22Rv1 (cell line): ENCODE results near the gene ZP4.

Source experiments
- ZFX ChIP-seq: fragments of 450-650 bp; IDR thresholded peaks from 2 replicates; pipeline ENCODE4 v1.6.1; 2017; ENCODE audit warnings: antibody characterized with exemption, borderline replicate concordance
- TF ChIP-seq, protein P1 (sequence below): fragments of 450-650 bp; IDR thresholded peaks from 2 replicates; pipeline ENCODE4 v1.5.1; 2017; ENCODE audit warnings: mild to moderate bottlenecking

DNA sequence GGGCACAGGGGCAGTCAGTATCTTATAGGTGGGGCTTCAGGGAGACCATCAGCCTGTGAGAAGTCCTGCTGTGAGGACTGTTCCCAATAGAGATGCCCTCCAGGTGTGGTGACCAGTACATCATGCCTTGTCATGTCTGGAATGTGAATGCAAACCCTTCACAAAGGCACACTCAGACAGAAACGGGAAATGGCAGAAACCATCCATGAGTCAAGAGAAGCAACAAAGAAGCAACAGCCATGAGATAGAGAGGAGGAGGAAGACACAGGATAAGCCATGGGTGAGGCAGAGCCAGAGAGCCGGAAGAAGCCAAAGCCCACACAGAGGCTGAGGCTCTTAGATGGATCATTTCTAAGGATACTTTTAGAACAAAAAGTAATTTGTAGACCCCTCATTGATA lies 20.1 kb upstream of the ZP4 start:
- TF ChIP-seq, protein P1, sequence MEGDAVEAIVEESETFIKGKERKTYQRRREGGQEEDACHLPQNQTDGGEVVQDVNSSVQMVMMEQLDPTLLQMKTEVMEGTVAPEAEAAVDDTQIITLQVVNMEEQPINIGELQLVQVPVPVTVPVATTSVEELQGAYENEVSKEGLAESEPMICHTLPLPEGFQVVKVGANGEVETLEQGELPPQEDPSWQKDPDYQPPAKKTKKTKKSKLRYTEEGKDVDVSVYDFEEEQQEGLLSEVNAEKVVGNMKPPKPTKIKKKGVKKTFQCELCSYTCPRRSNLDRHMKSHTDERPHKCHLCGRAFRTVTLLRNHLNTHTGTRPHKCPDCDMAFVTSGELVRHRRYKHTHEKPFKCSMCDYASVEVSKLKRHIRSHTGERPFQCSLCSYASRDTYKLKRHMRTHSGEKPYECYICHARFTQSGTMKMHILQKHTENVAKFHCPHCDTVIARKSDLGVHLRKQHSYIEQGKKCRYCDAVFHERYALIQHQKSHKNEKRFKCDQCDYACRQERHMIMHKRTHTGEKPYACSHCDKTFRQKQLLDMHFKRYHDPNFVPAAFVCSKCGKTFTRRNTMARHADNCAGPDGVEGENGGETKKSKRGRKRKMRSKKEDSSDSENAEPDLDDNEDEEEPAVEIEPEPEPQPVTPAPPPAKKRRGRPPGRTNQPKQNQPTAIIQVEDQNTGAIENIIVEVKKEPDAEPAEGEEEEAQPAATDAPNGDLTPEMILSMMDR = no peak
- TF ChIP-seq ZFX = no peak
